HepG2 (cell line): ENCODE measurements around the gene CD2. TPM values are rescaled to one million over a fixed set of nuclear protein-coding genes. Genes with fewer than 3 reads are reported as not detected.

Experiments
- ATAC-seq: fragments of 200-7000 bp; cut with Tn5 transposase; 3 replicates; pipeline ENCODE4 v1.9.1; 2020; ENCODE audit warnings: mild to moderate bottlenecking, moderate library complexity
- BruUV-seq: library from RNA; stranded (reverse); fragments of 400-500 nt; replicated peaks from 2 replicates; lab custom pipeline; 2021; lab: Mats Ljungman, UMichigan
- CTCF ChIA-PET: fragments of 300-600 bp; formaldehyde crosslinking; extraction: SDS; loops from one replicate; lab custom pipeline; 2021; ENCODE audit warnings: low total read pairs, inconsistent platforms, low intra/inter-chr PET ratio; lab: Yijun Ruan, JAX
- POLR2A ChIA-PET: fragments of 350-600 bp; sonication (Branson Sonifier 250); formaldehyde crosslinking; loops from one replicate; lab custom pipeline; 2020; ENCODE audit warnings: antibody characterized with exemption, inconsistent platforms; lab: Yijun Ruan, JAX
- DNase-seq: peaks from one replicate; pipeline ENCODE4 v3.0.0-alpha.2; 2015; ENCODE audit warnings: low spot score
- FAIRE-seq: peaks from 3 replicates; lab custom pipeline; 2011; peaks lifted over from hg19 to GRCh38; lab: Jason Lieb, UNC
- H2AFZ ChIP-seq: one replicate; pipeline ENCODE4 v1.6.1; 2011; ENCODE audit warnings: low read length, inconsistent platforms
- H3K27ac ChIP-seq: fragments of 300-600 bp; 3 replicates; pipeline ENCODE4 v1.8.0; 2011; ENCODE audit warnings: mixed run types, mild to moderate bottlenecking, mixed read lengths, low read length, inconsistent platforms; ENCODE audit not compliant: insufficient read depth; ENCODE audit errors: extremely low read length
- H3K27me3 ChIP-seq, 2 experiments: fragments of 200-600 bp in 1 of 2; 2 replicates in 1 of 2; 3 replicates in 1 of 2; pipeline versions ENCODE4 v1.6.0 to v1.8.0; 2011; ENCODE audit warnings: low read length in 2 of 2, mild to moderate bottlenecking in 2 of 2, moderate library complexity in 2 of 2, inconsistent platforms in 1 of 2; ENCODE audit not compliant: insufficient read depth in 2 of 2, control insufficient read depth in 1 of 2
- H3K36me3 ChIP-seq, 2 experiments: fragments of 200-600 bp in 1 of 2; replicated peaks in 1 of 2; 2 replicates in 1 of 2; 3 replicates in 1 of 2; pipeline versions ENCODE4 v1.5.1 to v1.8.0; 2011; ENCODE audit warnings: low read length in 2 of 2, inconsistent platforms in 1 of 2; ENCODE audit not compliant: insufficient read depth in 2 of 2, control insufficient read depth in 1 of 2
- H3K4me1 ChIP-seq: 2 replicates; pipeline ENCODE4 v1.5.1; 2012; ENCODE audit warnings: low read length, inconsistent platforms; ENCODE audit not compliant: insufficient read depth
- H3K4me2 ChIP-seq: 2 replicates; pipeline ENCODE4 v1.6.0; 2011; ENCODE audit warnings: low read depth, low read length, inconsistent platforms
- H3K4me3 ChIP-seq, 3 experiments: fragments of 200-600 bp in 1 of 3; sonication (generic), shearing (Covaris generic) in 1 of 3; replicated peaks in 1 of 3; 2 replicates each; pipeline ENCODE4 v1.5.1; 2011 to 2016; ENCODE audit warnings: low read length in 3 of 3, inconsistent platforms in 2 of 3, low read depth in 2 of 3, mild to moderate bottlenecking in 2 of 3, control low read depth in 1 of 3, mixed read lengths in 1 of 3; ENCODE audit not compliant: insufficient read depth in 1 of 3
- H3K79me2 ChIP-seq: one replicate; pipeline ENCODE4 v1.6.1; 2011; ENCODE audit warnings: low read length, inconsistent platforms; ENCODE audit not compliant: insufficient read depth
- H3K9ac ChIP-seq: 2 replicates; pipeline ENCODE4 v1.6.0; 2011; ENCODE audit warnings: mild to moderate bottlenecking, low read depth, low read length, inconsistent platforms; ENCODE audit not compliant: insufficient read depth
- H3K9me3 ChIP-seq: 2 replicates; pipeline ENCODE4 v1.5.1; 2012; ENCODE audit warnings: mild to moderate bottlenecking, low read length
- H4K20me1 ChIP-seq: 2 replicates; pipeline ENCODE4 v1.6.0; 2011; ENCODE audit warnings: inconsistent platforms, mild to moderate bottlenecking, low read length, moderate library complexity; ENCODE audit not compliant: insufficient read depth
- MED13 ChIP-seq: sonication (generic); formaldehyde crosslinking; IDR thresholded peaks from 2 replicates; pipeline ENCODE4 v1.5.0; 2020; ENCODE audit warnings: missing genetic modification reagents
- ONECUT2 ChIP-seq: sonication (generic); formaldehyde crosslinking; IDR thresholded peaks from 2 replicates; pipeline ENCODE4 v1.4.0; 2020; ENCODE audit warnings: missing genetic modification reagents
- POLR2G ChIP-seq: fragments of 200-400 bp; formaldehyde crosslinking; IDR thresholded peaks from 2 replicates; pipeline ENCODE4 v1.6.1; 2018; ENCODE audit warnings: mild to moderate bottlenecking, low read depth, low read length, moderate library complexity
- SAFB2 ChIP-seq: sonication (generic); formaldehyde crosslinking; IDR thresholded peaks from 2 replicates; pipeline ENCODE4 v1.5.1; 2020; ENCODE audit warnings: missing genetic modification reagents, low read depth, mild to moderate bottlenecking, borderline replicate concordance
- XBP1 ChIP-seq: sonication (generic); formaldehyde crosslinking; IDR thresholded peaks from 2 replicates; pipeline ENCODE4 v1.5.0; 2020; ENCODE audit warnings: missing genetic modification reagents
- ZKSCAN8 ChIP-seq: IDR thresholded peaks from 2 replicates; pipeline ENCODE4 v1.6.1; 2016; ENCODE audit warnings: borderline replicate concordance, missing genetic modification reagents, missing compliant biosample characterization
- ZNF776 ChIP-seq: sonication (generic); formaldehyde crosslinking; IDR thresholded peaks from 2 replicates; pipeline ENCODE4 v1.4.0; 2020; ENCODE audit warnings: mild to moderate bottlenecking, missing genetic modification reagents
- WGBS: methylation state at CpG from one replicate; pipeline ENCODE4 v1.1.6; 2017; ENCODE audit warnings: low lambda C conversion rate; 5-methylcytosine and 5-hydroxymethylcytosine counted together
- in situ Hi-C: cut with HindIII; loops from 2 replicates; pipeline ENCODE4 v1.10.0; 2017; ENCODE audit warnings: low pct_unique_long_range_greater_than_20kb; ENCODE audit not compliant: extremely low pct_ligation_motif_present
- intact Hi-C: fragments of 100-400 bp; cut with micrococcal nuclease; formaldehyde crosslinking; loops from one replicate; pipeline ENCODE4 v1.10.0; 2022; ENCODE audit not compliant: unreplicated experiment
- polyA plus RNA-seq, 8 experiments: library from polyadenylated mRNA; depleted of rRNA in 3 of 8; stranded (reverse) in 7 of 8; unstranded in 1 of 8; fragments of >200 nt; fragmentation: Illumina TruSeq in 4 of 8; extraction: Trizol in 4 of 8; gene quantifications; 2 replicates each; pipeline versions ENCODE4 v1.2.1 to v1.2.3, GENCODE V29; 2011 to 2016; ENCODE audit warnings: low read depth in 4 of 8, missing spikeins in 1 of 8, mixed read lengths in 1 of 8; ENCODE audit not compliant: insufficient read depth in 1 of 8
- total RNA-seq, 5 experiments: library from RNA; depleted of rRNA; stranded (reverse); fragments of >200 nt; fragmentation: Illumina TruSeq; extraction: Trizol; gene quantifications; 2 replicates each; pipeline ENCODE4 v1.2.3, GENCODE V29; 2016; ENCODE audit warnings: low read depth in 1 of 5
- TF ChIP-seq, protein P1 (sequence below): sonication (generic); formaldehyde crosslinking; IDR thresholded peaks from 2 replicates; pipeline ENCODE4 v1.4.0; 2020; ENCODE audit warnings: missing genetic modification reagents
- TF ChIP-seq, protein P2 (sequence below): sonication (generic); formaldehyde crosslinking; IDR thresholded peaks from 2 replicates; pipeline ENCODE4 v1.5.0; 2020; ENCODE audit warnings: mild to moderate bottlenecking, missing genetic modification reagents

CD2 gene
- total and polyA plus RNA-seq, 2 of the 13 experiments (the other 11 are each of a cell fraction or from before 2014, with no cell fraction given): not detected

DNA sequence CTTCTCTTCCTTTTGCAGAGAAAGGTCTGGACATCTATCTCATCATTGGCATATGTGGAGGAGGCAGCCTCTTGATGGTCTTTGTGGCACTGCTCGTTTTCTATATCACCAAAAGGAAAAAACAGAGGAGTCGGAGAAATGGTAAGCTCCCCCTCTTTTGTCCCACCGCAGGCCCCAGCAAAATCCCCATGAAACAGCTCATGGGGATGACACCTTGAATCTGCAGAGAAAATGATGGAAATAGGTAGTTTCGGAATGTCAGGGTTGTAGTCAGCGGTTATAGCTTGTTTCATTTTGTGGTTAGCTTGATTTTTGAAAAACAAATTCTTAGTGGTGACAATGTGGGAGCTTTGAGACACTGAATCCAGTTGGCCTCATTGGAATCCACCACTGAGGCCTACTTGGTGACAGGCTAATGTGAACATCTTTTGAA, 10.3 kb downstream of the CD2 start:
- Histone ChIP-seq H3K27ac (no peak overlapping the region), H3K27me3 (peaks cover 0 to 4% of the 10 kb centered on the region in 2 experiments; a peak in 2 of 5 replicates), H4K20me1 (no peaks in the 10 kb centered on the region), H3K9me3 (no peaks in the 10 kb centered on the region), H2AFZ (no peak overlapping the region), H3K4me2 (no peak overlapping the region), H3K79me2 (no peaks in the 10 kb centered on the region), H3K4me1 (peaks cover 13% of the 10 kb centered on the region), H3K9ac (no peak overlapping the region), H3K4me3 (no peak overlapping the region), H3K36me3 (no peaks in the 10 kb centered on the region)
- ChIA-PET POLR2A (no interaction called here), CTCF (interaction anchor here (1.8 kb wide), 1 partner anchor 53 kb away, joined by 9 read pairs; no protein-coding TSS in a partner anchor)
- in situ Hi-C loops (no loop called here), intact Hi-C loops (no loop called here)
- DNase-seq (no peak), FAIRE-seq (no peak), ATAC-seq (no peak)
- no TSS peak for BruUV-seq
- TF ChIP-seq, protein P1, sequence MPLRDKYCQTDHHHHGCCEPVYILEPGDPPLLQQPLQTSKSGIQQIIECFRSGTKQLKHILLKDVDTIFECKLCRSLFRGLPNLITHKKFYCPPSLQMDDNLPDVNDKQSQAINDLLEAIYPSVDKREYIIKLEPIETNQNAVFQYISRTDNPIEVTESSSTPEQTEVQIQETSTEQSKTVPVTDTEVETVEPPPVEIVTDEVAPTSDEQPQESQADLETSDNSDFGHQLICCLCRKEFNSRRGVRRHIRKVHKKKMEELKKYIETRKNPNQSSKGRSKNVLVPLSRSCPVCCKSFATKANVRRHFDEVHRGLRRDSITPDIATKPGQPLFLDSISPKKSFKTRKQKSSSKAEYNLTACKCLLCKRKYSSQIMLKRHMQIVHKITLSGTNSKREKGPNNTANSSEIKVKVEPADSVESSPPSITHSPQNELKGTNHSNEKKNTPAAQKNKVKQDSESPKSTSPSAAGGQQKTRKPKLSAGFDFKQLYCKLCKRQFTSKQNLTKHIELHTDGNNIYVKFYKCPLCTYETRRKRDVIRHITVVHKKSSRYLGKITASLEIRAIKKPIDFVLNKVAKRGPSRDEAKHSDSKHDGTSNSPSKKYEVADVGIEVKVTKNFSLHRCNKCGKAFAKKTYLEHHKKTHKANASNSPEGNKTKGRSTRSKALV (CRISPR knock-in tag): no peak
- TF ChIP-seq ONECUT2 (CRISPR knock-in tag) (no peak), POLR2G (no peak), ZKSCAN8 (CRISPR knock-in tag) (no peak), XBP1 (CRISPR knock-in tag) (no peak), ZNF776 (no peak), MED13 (CRISPR knock-in tag) (no peak), SAFB2 (CRISPR knock-in tag) (no peak)
- TF ChIP-seq, protein P2, sequence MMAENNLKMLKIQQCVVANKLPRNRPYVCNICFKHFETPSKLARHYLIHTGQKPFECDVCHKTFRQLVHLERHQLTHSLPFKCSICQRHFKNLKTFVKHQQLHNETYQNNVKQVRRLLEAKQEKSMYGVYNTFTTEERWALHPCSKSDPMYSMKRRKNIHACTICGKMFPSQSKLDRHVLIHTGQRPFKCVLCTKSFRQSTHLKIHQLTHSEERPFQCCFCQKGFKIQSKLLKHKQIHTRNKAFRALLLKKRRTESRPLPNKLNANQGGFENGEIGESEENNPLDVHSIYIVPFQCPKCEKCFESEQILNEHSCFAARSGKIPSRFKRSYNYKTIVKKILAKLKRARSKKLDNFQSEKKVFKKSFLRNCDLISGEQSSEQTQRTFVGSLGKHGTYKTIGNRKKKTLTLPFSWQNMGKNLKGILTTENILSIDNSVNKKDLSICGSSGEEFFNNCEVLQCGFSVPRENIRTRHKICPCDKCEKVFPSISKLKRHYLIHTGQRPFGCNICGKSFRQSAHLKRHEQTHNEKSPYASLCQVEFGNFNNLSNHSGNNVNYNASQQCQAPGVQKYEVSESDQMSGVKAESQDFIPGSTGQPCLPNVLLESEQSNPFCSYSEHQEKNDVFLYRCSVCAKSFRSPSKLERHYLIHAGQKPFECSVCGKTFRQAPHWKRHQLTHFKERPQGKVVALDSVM (CRISPR knock-in tag): no peak
- WGBS: 65% methylated on average over 5 of the region's 5 CpGs
